HUES48 (cell line): Measurements from ENCODE around the gene FGFR3.

Experiments
- H3K27ac ChIP-seq: one replicate; pipeline ENCODE4 v1.7.0; 2013; ENCODE audit warnings: low read depth, low read length, inconsistent platforms
- H3K27me3 ChIP-seq: 2 replicates; pipeline ENCODE4 v1.6.1; 2013; ENCODE audit warnings: mild to moderate bottlenecking, low read length; ENCODE audit not compliant: control insufficient read depth, insufficient read depth
- H3K36me3 ChIP-seq: 2 replicates; pipeline ENCODE4 v1.6.1; 2013; ENCODE audit warnings: low read length; ENCODE audit not compliant: control insufficient read depth, insufficient read depth
- H3K4me1 ChIP-seq: 2 replicates; pipeline ENCODE4 v1.6.1; 2013; ENCODE audit warnings: mild to moderate bottlenecking, low read length; ENCODE audit not compliant: control insufficient read depth, insufficient read depth
- H3K4me3 ChIP-seq: 2 replicates; pipeline ENCODE4 v1.5.1; 2013; ENCODE audit warnings: mild to moderate bottlenecking, low read depth, low read length
- H3K9ac ChIP-seq: 2 replicates; pipeline ENCODE4 v1.6.1; 2013; ENCODE audit warnings: mild to moderate bottlenecking, low read depth, low read length, moderate library complexity
- H3K9me3 ChIP-seq: 2 replicates; pipeline ENCODE4 v1.6.1; 2013; ENCODE audit warnings: low read length; ENCODE audit not compliant: control insufficient read depth, insufficient read depth

FGFR3 gene

GRCh38 chr4:1798580-1799386 lies 5.7 kb downstream of the FGFR3 start:
- no peak overlapping the region for H3K4me3 ChIP-seq
- H3K27me3 ChIP-seq = peaks cover 12% of the 10 kb centered on the region
- H3K4me1 ChIP-seq = 0 out of 2 replicates have a peak, but pooled peaks cover 3% of the 10 kb centered on the region
- H3K9ac ChIP-seq = no peak overlapping the region
- peaks cover 21% of the 10 kb centered on the region for H3K36me3 ChIP-seq
- no peaks in the 10 kb centered on the region for H3K9me3 ChIP-seq
- no peak overlapping the region for H3K27ac ChIP-seq

GRCh38 chr4:1799387-1800375 lies 6.6 kb downstream of the FGFR3 start:
- no peaks in the 10 kb centered on the region for H3K9me3 ChIP-seq
- H3K27ac ChIP-seq = no peak overlapping the region
- peaks cover 29% of the 10 kb centered on the region for H3K36me3 ChIP-seq
- H3K4me1 ChIP-seq = 0 out of 2 replicates have a peak, but pooled peaks cover 3% of the 10 kb centered on the region
- H3K4me3 ChIP-seq = no peak overlapping the region
- no peak overlapping the region for H3K9ac ChIP-seq
- H3K27me3 ChIP-seq = peaks cover 3% of the 10 kb centered on the region

DNA sequence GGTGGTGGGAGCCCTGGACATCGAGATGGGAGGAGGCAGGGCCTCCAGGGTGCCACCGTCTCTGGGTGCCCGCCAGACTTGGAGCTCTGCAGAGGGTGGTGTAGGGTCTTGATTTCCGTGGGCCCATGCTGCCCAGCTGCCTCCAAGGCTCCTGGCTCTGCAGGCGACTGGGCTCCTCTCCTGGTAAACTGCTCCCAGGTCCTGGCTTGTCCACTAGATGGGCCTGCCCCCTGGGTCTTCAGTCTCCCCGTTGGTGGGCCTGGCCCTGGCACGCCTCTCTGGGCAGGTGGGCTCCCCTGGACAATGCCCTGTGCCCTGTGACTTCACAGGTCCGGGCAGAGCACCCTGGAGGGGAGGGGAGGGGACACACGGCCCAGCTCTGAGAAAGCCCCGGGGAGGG lies 7.7 kb downstream of the FGFR3 start:
- Histone ChIP-seq H3K9me3 (no peaks in the 10 kb centered on the region), H3K27ac (no peak overlapping the region), H3K4me3 (no peak overlapping the region), H3K4me1 (no peaks in the 10 kb centered on the region), H3K27me3 (no peaks in the 10 kb centered on the region; the same call in 1 of the 2 replicates), H3K36me3 (peaks cover 34% of the 10 kb centered on the region), H3K9ac (no peak overlapping the region)

- H3K9me3 ChIP-seq = no peaks in the 10 kb centered on the region
- peaks cover 40% of the 10 kb centered on the region for H3K36me3 ChIP-seq
- no peak overlapping the region for H3K4me3 ChIP-seq
- no peaks in the 10 kb centered on the region for H3K27me3 ChIP-seq
- H3K9ac ChIP-seq = no peak overlapping the region
- H3K4me1 ChIP-seq = no peaks in the 10 kb centered on the region
- H3K27ac ChIP-seq = no peak overlapping the region
These were observed 8.3 kb downstream of the FGFR3 start for GRCh38 chr4:1801286-1801958.

DNA sequence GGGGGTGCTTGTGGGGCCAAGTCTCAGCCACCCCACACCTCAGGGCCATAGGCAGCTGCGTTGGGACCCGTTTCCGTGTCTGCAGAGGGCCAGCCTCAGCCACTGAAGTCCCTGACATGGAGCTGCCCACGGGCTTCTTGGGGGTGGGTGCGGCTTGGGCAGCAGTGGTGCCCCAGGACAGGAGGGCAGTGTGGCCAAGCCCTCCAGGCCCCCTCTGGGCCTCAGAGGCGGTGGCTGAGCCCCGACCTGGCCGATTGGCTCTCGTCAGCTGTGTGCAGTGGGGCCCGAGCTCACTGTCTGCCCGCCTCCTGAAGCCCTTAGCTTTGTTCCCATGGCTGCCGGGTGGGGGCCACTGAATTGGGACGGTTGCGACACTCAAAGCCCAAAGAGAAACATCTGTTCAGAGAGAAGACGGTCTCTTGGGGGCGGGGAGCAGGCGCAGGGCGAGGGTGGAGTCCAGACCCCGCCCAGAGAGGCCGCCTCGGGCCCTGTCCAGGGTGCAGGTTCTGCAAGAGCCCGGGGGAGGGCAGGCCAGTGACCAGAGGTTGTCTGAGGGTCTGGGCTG lies 9.1 kb downstream of the FGFR3 start:
- Histone ChIP-seq H3K4me1 (no peaks in the 10 kb centered on the region), H3K4me3 (no peak overlapping the region), H3K27ac (no peak overlapping the region), H3K27me3 (no peaks in the 10 kb centered on the region), H3K9ac (no peak overlapping the region), H3K36me3 (peaks cover 45% of the 10 kb centered on the region), H3K9me3 (no peaks in the 10 kb centered on the region)

DNA sequence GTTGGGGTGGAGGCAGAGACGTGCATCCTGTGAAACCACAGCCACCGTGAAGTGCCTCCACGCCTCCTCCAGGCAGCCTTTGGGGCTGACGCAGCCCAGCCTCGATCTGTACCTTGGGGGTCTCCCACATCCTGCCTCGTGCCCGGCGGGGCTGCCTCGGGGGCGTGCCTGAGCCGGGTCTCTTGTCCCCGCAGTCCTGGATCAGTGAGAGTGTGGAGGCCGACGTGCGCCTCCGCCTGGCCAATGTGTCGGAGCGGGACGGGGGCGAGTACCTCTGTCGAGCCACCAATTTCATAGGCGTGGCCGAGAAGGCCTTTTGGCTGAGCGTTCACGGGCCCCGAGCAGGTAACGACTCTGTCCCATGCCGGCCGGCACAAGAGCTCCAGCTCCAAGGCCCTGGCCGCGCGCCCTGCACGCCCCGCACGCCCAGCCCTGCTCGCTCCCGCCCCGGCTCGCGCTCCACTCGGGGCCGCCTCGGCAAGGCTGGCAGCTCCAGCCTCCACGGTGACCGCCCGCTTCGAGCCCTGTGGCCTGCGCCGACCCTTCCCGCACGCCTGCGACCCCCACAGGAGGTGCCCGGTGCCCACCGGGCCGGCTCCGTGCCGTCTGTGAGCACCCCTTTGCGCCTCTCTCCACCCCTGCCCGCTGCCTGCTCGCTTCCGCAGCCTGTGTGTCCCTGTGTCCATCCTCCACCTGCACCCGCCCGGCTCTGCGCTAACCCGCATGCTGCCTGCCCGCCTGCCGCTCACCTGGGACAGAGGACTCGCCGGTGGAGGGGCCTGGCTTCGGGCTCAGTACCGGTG lies 9.8 kb downstream of the FGFR3 start:
- no peaks in the 10 kb centered on the region for H3K4me1 ChIP-seq
- no peak overlapping the region for H3K9ac ChIP-seq
- H3K36me3 ChIP-seq = peaks cover 50% of the 10 kb centered on the region
- H3K27me3 ChIP-seq = no peaks in the 10 kb centered on the region
- no peak overlapping the region for H3K27ac ChIP-seq
- H3K9me3 ChIP-seq = no peaks in the 10 kb centered on the region
- no peak overlapping the region for H3K4me3 ChIP-seq

GRCh38 chr4:1803523-1804423 lies 10.7 kb downstream of the FGFR3 start:
- H3K4me3 ChIP-seq = no peak overlapping the region
- no peaks in the 10 kb centered on the region for H3K9me3 ChIP-seq
- peaks cover 50% of the 10 kb centered on the region for H3K36me3 ChIP-seq
- no peaks in the 10 kb centered on the region for H3K4me1 ChIP-seq
- H3K9ac ChIP-seq = no peak overlapping the region
- H3K27ac ChIP-seq = no peak overlapping the region
- H3K27me3 ChIP-seq = no peaks in the 10 kb centered on the region

DNA sequence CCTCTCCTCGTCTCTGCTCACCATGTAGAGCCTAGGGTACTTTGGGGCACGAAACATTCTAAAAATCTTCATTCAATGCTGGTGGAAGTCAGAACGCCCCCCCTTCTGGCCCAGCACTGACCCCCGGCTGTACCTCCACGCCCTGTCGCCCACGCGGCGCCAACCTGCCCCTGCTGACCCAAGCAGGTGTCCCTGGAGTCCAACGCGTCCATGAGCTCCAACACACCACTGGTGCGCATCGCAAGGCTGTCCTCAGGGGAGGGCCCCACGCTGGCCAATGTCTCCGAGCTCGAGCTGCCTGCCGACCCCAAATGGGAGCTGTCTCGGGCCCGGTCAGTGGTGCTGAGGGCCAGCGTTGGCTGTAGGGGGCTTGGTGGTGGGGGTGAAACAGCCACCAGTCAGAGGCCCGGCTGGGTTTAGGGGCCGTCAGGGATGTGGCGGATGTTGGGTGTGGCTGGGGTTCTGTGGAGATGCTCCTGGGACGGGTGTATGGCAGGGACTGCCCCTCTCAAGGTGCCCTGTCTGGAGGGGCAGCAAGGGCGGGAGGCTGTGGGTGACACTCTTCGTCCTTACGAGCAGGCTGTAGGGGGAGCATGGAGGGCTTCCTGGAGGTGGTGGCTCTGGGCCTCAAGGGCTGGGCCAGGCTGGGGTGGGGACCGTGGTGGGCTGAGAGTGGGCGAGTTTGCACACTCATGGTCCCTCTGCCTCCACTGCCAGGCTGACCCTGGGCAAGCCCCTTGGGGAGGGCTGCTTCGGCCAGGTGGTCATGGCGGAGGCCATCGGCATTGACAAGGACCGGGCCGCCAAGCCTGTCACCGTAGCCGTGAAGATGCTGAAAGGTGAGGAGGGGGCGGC lies 11.8 kb downstream of the FGFR3 start:
- Histone ChIP-seq H3K9ac (no peak overlapping the region), H3K36me3 (peaks cover 43% of the 10 kb centered on the region)

More for the DNA sequence above, 11.8 kb downstream of the FGFR3 start:
- no peaks in the 10 kb centered on the region for H3K4me1 ChIP-seq
- H3K27me3 ChIP-seq = no peaks in the 10 kb centered on the region
- no peak overlapping the region for H3K4me3 ChIP-seq
- no peak overlapping the region for H3K27ac ChIP-seq
- no peaks in the 10 kb centered on the region for H3K9me3 ChIP-seq
